Calu3 (cell line): Measurements from ENCODE around the gene ABCG5. TPM values are rescaled to one million over a fixed set of nuclear protein-coding genes. Genes with fewer than 3 reads are reported as not detected.

ENCODE experiments used
- BruUV-seq: library from RNA; stranded (reverse); fragments of 400-500 nt; replicated peaks from 2 replicates; lab custom pipeline; 2021; lab: Mats Ljungman, UMichigan
- CTCF ChIA-PET: fragments of 300-600 bp; sonication (Branson Sonifier 250); formaldehyde crosslinking; loops from one replicate; lab custom pipeline; 2022; ENCODE audit warnings: antibody characterized with exemption; lab: Charles Lee
- DNase-seq: peaks from one replicate; pipeline ENCODE4 v3.0.0; 2022
- H3K27ac Mint-ChIP-seq: one replicate; pipeline ENCODE4 v1.8.0; 2022; ENCODE audit warnings: mixed read lengths; ENCODE audit not compliant: unreplicated experiment
- H3K27me3 Mint-ChIP-seq: one replicate; pipeline ENCODE4 v1.8.0; 2022; ENCODE audit warnings: mixed read lengths; ENCODE audit not compliant: unreplicated experiment
- H3K36me3 Mint-ChIP-seq: one replicate; pipeline ENCODE4 v1.8.0; 2022; ENCODE audit warnings: mild to moderate bottlenecking, moderate library complexity, mixed read lengths; ENCODE audit not compliant: insufficient read depth, unreplicated experiment
- H3K4me1 Mint-ChIP-seq: one replicate; pipeline ENCODE4 v1.8.0; 2022; ENCODE audit warnings: mild to moderate bottlenecking, low read depth, mixed read lengths; ENCODE audit not compliant: unreplicated experiment
- H3K4me3 Mint-ChIP-seq: one replicate; pipeline ENCODE4 v1.8.0; 2022; ENCODE audit warnings: mild to moderate bottlenecking, low read depth, moderate library complexity, mixed read lengths; ENCODE audit not compliant: unreplicated experiment
- H3K9me3 Mint-ChIP-seq: one replicate; pipeline ENCODE4 v1.8.0; 2022; ENCODE audit warnings: low read depth, mixed read lengths; ENCODE audit not compliant: unreplicated experiment
- CTCF ChIP-seq: fragments of 200-600 bp; IDR thresholded peaks from one replicate; pipeline ENCODE4 v1.8.0; 2022; ENCODE audit warnings: antibody characterized with exemption; ENCODE audit not compliant: unreplicated experiment
- intact Hi-C: fragments of 100-400 bp; cut with micrococcal nuclease; formaldehyde crosslinking; loops from one replicate; pipeline ENCODE4 v1.10.0; 2022; ENCODE audit not compliant: unreplicated experiment
- total RNA-seq: library from RNA; stranded (reverse); gene quantifications from 2 replicates; pipeline ENCODE4 v1.2.3, GENCODE V29; 2022

ABCG5 gene
- total RNA-seq, 1 experiment from 2014 or later, result 0.66 TPM

- no peak for TF ChIP-seq CTCF
- intact Hi-C loops, result no loop called here
- DNase-seq, result no peak
- no peaks in the 10 kb centered on the region for H3K27me3 Mint-ChIP-seq
- no peaks in the 10 kb centered on the region for H3K36me3 Mint-ChIP-seq
- H3K4me3 Mint-ChIP-seq, result no peak overlapping the region
- CTCF ChIA-PET, result no interaction called here
- no peaks in the 10 kb centered on the region for H3K9me3 Mint-ChIP-seq
- H3K4me1 Mint-ChIP-seq, result peaks cover 25% of the 10 kb centered on the region
- no TSS peak for BruUV-seq
- H3K27ac Mint-ChIP-seq, result no peak overlapping the region
Observed at GRCh38 chr2:43806719-43807031, 32.0 kb downstream of the ABCG5 start.

DNA sequence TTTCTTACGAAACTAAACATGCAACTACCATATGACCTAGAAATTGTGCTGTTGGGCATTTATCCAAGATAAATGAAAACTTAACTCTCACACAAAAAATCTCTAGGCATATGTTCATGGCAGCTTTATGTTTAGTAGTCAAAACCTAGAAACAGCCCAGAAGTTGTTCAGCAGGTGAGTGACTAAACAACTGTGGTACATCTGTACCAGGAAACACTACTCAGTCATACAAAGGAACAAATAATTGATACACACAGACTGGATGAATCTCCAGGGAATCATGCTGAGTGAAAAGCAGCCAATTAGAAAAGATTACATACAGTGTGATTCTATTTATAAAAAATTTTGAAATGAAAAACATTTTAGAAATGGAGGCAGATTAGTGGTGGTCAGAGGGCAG, 35.5 kb downstream of the ABCG5 start:
- intact Hi-C loops, result no loop called here
- CTCF ChIA-PET, result interaction anchor here (1.7 kb wide), 1 partner anchor 75 kb away, joined by 6 read pairs; no protein-coding TSS in a partner anchor

DNA sequence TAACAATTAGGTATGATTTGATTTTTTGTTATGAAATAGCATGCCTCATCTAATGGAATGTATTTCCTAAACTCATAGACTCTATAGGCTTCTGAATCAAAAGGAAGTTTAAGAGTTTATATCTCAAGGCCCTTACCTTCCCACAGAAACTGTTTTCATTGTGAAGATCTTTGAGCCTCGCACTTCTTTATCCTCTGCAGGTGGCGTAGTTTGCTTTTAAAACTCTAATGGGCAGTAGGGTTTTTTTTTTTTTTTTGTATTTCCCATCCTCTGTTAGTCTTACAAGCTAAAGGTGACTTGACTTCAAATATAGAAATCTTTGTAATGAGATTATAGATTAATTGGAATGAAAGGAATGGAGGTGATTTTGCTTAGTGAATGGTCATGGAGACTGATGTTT, 36.5 kb downstream of the ABCG5 start:
- Mint-ChIP-seq H3K27me3 (no peaks in the 10 kb centered on the region), H3K27ac (no peak overlapping the region), H3K4me1 (peaks cover 38% of the 10 kb centered on the region), H3K36me3 (no peaks in the 10 kb centered on the region), H3K4me3 (no peak overlapping the region), H3K9me3 (no peaks in the 10 kb centered on the region)
- no TSS peak for BruUV-seq
- DNase-seq, result no peak
- no peak for TF ChIP-seq CTCF
- intact Hi-C loops, result no loop called here
- CTCF ChIA-PET, result interaction anchor here (0.6 to 1.7 kb wide), 3 partner anchors 73 to 91 kb away, joined by 4 to 6 read pairs (median 4); no protein-coding TSS in a partner anchor

More for the DNA sequence above, 35.5 kb downstream of the ABCG5 start:
- H3K27ac Mint-ChIP-seq, result no peak overlapping the region
- H3K9me3 Mint-ChIP-seq, result no peaks in the 10 kb centered on the region
- H3K4me3 Mint-ChIP-seq, result no peak overlapping the region
- H3K4me1 Mint-ChIP-seq, result peaks cover 38% of the 10 kb centered on the region
- H3K27me3 Mint-ChIP-seq, result no peaks in the 10 kb centered on the region
- no peaks in the 10 kb centered on the region for H3K36me3 Mint-ChIP-seq
- no peak for DNase-seq
- TF ChIP-seq CTCF, result no peak
- BruUV-seq, result no TSS peak

- intact Hi-C loops, result no loop called here
- no peaks in the 10 kb centered on the region for H3K36me3 Mint-ChIP-seq
- no peak for TF ChIP-seq CTCF
- H3K9me3 Mint-ChIP-seq, result no peaks in the 10 kb centered on the region
- no TSS peak for BruUV-seq
- CTCF ChIA-PET, result no interaction called here
- no peak for DNase-seq
- H3K4me1 Mint-ChIP-seq, result peaks cover 30% of the 10 kb centered on the region
- no peak overlapping the region for H3K27ac Mint-ChIP-seq
- H3K4me3 Mint-ChIP-seq, result no peak overlapping the region
- H3K27me3 Mint-ChIP-seq, result no peaks in the 10 kb centered on the region
Observed at GRCh38 chr2:43800894-43801293, 37.7 kb downstream of the ABCG5 start.
